Neural cell (in vitro differentiated cells): ENCODE measurements around the gene MAD1L1.

Source experiments
- POLR2AphosphoS5 ChIP-seq: IDR thresholded peaks from 2 replicates; pipeline ENCODE4 v1.6.1; 2012
- TF ChIP-seq, protein P1 (sequence below): fragments of 450-650 bp; IDR thresholded peaks from 2 replicates; pipeline ENCODE4 v1.5.1; 2014; ENCODE audit warnings: antibody characterized with exemption, mild to moderate bottlenecking, moderate library complexity; ENCODE audit not compliant: poor library complexity, severe bottlenecking
- TF ChIP-seq, protein P2 (sequence below): IDR thresholded peaks from 2 replicates; pipeline ENCODE4 v1.6.1; 2012; ENCODE audit warnings: borderline replicate concordance

DNA sequence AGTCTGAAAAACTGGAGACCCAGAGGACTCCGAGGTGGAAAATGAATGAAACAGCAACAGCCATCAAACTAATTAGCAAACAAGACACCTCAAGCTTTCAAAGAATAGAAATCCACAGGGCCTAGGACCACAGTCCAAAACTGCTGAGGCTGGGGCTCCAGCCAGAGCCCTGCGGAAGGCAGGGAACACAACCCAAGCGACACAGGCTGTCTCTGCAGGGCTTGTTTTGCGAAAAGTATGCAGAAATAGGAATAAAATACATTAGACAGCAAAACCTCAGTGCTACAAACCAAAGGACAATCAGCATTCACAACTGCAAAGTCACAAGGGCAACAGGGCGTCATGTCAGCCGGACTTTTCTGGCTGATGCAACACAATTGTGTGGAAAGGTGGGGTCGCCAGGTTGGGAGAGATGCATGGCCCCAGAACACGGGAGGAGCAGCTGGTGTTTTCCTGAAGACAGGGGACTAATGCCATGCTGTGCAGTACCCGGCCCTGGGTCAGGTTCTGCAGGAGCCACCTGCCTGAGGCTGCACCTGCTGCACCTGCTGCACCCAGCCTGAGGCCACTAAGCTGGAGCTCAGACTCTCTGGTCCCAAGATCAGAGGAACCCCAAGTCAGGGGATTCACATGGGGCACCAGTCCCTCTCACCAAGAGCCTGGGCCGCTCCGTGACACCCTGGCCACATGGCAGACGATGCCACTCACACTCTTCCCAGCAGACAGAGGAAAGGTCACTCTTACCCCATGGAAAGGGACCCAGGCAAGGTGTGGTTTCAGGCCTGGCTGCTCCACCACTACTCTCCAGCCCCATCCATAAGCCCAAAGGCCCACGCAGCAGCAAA lies 74.2 kb downstream of the MAD1L1 start:
- no peak for TF ChIP-seq POLR2AphosphoS5
- TF ChIP-seq, protein P1, sequence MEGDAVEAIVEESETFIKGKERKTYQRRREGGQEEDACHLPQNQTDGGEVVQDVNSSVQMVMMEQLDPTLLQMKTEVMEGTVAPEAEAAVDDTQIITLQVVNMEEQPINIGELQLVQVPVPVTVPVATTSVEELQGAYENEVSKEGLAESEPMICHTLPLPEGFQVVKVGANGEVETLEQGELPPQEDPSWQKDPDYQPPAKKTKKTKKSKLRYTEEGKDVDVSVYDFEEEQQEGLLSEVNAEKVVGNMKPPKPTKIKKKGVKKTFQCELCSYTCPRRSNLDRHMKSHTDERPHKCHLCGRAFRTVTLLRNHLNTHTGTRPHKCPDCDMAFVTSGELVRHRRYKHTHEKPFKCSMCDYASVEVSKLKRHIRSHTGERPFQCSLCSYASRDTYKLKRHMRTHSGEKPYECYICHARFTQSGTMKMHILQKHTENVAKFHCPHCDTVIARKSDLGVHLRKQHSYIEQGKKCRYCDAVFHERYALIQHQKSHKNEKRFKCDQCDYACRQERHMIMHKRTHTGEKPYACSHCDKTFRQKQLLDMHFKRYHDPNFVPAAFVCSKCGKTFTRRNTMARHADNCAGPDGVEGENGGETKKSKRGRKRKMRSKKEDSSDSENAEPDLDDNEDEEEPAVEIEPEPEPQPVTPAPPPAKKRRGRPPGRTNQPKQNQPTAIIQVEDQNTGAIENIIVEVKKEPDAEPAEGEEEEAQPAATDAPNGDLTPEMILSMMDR, result no peak
- TF ChIP-seq, protein P2, sequence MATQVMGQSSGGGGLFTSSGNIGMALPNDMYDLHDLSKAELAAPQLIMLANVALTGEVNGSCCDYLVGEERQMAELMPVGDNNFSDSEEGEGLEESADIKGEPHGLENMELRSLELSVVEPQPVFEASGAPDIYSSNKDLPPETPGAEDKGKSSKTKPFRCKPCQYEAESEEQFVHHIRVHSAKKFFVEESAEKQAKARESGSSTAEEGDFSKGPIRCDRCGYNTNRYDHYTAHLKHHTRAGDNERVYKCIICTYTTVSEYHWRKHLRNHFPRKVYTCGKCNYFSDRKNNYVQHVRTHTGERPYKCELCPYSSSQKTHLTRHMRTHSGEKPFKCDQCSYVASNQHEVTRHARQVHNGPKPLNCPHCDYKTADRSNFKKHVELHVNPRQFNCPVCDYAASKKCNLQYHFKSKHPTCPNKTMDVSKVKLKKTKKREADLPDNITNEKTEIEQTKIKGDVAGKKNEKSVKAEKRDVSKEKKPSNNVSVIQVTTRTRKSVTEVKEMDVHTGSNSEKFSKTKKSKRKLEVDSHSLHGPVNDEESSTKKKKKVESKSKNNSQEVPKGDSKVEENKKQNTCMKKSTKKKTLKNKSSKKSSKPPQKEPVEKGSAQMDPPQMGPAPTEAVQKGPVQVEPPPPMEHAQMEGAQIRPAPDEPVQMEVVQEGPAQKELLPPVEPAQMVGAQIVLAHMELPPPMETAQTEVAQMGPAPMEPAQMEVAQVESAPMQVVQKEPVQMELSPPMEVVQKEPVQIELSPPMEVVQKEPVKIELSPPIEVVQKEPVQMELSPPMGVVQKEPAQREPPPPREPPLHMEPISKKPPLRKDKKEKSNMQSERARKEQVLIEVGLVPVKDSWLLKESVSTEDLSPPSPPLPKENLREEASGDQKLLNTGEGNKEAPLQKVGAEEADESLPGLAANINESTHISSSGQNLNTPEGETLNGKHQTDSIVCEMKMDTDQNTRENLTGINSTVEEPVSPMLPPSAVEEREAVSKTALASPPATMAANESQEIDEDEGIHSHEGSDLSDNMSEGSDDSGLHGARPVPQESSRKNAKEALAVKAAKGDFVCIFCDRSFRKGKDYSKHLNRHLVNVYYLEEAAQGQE, result no peak
